Activated naive CD8-positive, alpha-beta T cell treated with anti-CD3 and anti-CD28 coated beads for 36 hours (primary cell): ENCODE data around the gene MCC. TPM values are rescaled to one million over a fixed set of nuclear protein-coding genes. Genes with fewer than 3 reads are reported as not detected.

ENCODE experiments used
- DNase-seq: peaks from one replicate; pipeline ENCODE4 v3.0.0; 2021
- H3K27ac Mint-ChIP-seq: one replicate; pipeline ENCODE4 v1.8.0; 2022; ENCODE audit warnings: mild to moderate bottlenecking, moderate library complexity, mixed read lengths
- H3K27me3 Mint-ChIP-seq: one replicate; pipeline ENCODE4 v1.8.0; 2022; ENCODE audit warnings: mild to moderate bottlenecking, mixed read lengths
- H3K36me3 Mint-ChIP-seq: one replicate; pipeline ENCODE4 v1.8.0; 2021; ENCODE audit warnings: mild to moderate bottlenecking, mixed read lengths
- H3K4me1 Mint-ChIP-seq: one replicate; pipeline ENCODE4 v1.8.0; 2021; ENCODE audit warnings: mixed read lengths
- H3K4me3 Mint-ChIP-seq: one replicate; pipeline ENCODE4 v1.8.0; 2022; ENCODE audit warnings: mild to moderate bottlenecking, moderate library complexity, mixed read lengths
- H3K9me3 Mint-ChIP-seq: one replicate; pipeline ENCODE4 v1.8.0; 2022; ENCODE audit warnings: mixed read lengths
- total RNA-seq, 2 experiments: library from RNA; stranded (reverse); gene quantifications; one replicate each; pipeline ENCODE4 v1.2.3, GENCODE V29; 2021

The MCC gene
- total RNA-seq, 2 experiments from 2014 or later: 2.4 to 2.9 TPM

DNA sequence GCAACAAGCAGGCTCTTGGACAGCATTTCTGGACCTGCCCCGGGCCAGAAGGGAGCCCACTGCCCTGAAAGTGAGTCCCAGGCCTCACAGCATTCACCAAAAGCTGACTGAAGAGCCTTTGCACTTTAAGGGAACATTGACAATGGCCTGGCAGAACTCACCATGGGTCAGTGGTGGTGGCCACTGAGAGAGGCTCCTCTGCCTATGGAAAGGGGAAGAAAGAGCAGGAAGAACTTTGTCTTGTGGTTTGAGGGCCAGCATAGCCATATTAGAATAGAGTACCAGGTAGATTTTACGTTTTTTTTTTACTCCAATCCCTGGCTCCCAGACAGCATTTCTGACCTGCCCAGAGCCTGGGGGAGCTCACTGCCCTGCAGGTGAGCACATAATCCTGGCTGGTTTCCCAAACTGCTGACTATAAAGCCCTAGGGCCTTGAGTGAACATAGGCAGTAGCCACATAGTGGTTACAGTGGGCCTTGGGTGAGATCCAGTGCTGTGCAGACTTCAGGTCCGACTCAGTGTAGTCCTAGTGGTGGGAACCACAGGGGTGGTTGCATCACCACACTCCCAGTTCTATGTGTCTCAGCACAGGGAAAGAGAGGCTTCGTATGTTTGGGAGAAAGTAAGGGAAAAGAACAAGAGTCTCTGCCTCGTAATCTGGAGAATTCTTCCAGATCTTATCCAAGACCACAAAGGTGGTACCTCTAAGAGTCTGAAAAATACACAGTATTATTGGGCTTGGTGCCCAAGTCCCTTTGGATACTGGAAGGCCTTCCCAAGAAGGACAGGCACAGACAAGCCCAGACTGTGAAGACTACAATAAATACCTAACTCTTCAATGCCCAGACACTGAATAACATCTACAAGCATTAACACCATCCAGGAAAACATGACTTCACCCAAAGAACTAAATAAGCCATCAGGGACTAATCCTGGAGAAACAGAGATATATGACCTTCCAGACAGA, 143.0 kb downstream of the MCC start:
- Mint-ChIP-seq H3K9me3 (no peaks in the 10 kb centered on the region), H3K36me3 (no peaks in the 10 kb centered on the region), H3K4me3 (no peak overlapping the region), H3K4me1 (no peaks in the 10 kb centered on the region), H3K27ac (no peak overlapping the region), H3K27me3 (peaks cover 19% of the 10 kb centered on the region)
- DNase-seq: no peak

DNA sequence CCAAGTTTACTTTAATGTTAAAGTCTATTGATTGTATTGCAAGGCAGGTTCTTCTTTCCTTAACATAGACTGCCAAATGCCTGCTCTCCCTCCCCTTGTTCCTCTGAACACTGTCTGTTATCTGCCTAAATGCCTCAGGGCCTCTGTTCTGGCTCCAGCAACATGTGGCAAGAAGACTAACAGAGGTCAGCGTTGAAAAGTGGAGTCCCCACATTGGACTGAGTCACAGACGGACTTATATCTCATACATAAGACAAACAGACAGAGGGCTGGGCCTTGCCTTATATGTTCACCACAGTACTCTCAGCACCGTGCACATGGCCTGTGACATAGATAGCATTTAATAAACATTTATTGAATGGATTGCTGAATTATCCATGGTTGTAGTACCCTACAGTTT, 144.9 kb downstream of the MCC start:
- no peak for DNase-seq
- H3K27ac Mint-ChIP-seq: no peak overlapping the region
- H3K4me3 Mint-ChIP-seq: no peak overlapping the region
- H3K36me3 Mint-ChIP-seq: no peaks in the 10 kb centered on the region
- H3K4me1 Mint-ChIP-seq: no peaks in the 10 kb centered on the region
- H3K9me3 Mint-ChIP-seq: no peaks in the 10 kb centered on the region
- H3K27me3 Mint-ChIP-seq: peaks cover 17% of the 10 kb centered on the region

DNA sequence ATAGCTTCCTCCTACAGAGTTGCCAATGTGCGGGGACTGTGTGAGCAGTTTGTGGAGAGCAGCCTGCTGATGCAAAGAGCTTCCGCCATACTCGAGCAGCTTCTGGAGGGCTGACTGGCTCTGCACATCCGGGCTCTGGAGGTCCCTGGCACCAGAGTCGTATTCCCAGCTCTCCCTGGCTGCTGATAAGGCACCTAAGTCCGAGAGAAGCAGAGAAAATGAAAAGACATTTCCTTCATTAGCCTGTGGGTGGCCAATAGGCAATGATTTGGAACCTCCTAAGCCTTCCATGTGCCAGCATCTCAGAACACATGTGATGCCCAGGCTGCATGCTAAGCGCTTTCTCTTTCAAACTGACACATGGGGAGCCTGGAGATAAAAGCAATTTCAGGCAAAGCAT, 147.7 kb downstream of the MCC start:
- Mint-ChIP-seq H3K4me3 (no peak overlapping the region), H3K36me3 (no peaks in the 10 kb centered on the region)

DNA sequence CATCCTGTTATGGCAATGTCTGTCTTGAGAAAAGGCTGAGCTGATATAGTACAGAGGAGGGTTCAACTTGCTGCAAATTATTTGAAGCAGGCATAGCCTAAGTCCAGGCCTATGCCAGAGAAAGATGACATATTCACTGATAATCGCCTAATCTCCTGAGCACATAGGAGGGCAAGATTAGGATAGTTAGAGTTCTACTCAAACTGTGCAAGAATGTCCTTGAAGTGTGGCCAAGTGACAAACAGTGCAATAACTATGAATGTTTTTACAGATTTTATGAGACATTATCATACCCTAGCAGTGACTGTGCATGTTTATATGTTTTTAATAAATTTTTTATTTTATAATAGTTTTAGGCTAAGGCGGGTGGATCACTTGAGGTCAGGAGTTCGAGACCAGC, 149.6 kb downstream of the MCC start:
- no peak for DNase-seq
- H3K4me3 Mint-ChIP-seq: no peak overlapping the region
- H3K27me3 Mint-ChIP-seq: peaks cover 30% of the 10 kb centered on the region
- H3K4me1 Mint-ChIP-seq: peaks cover 4% of the 10 kb centered on the region
- no peaks in the 10 kb centered on the region for H3K36me3 Mint-ChIP-seq
- no peaks in the 10 kb centered on the region for H3K9me3 Mint-ChIP-seq
- H3K27ac Mint-ChIP-seq: no peak overlapping the region

More for the DNA sequence above, 147.7 kb downstream of the MCC start:
- H3K4me1 Mint-ChIP-seq: no peaks in the 10 kb centered on the region
- H3K9me3 Mint-ChIP-seq: no peaks in the 10 kb centered on the region
- no peak overlapping the region for H3K27ac Mint-ChIP-seq
- DNase-seq: no peak
- H3K27me3 Mint-ChIP-seq: peaks cover 29% of the 10 kb centered on the region

DNA sequence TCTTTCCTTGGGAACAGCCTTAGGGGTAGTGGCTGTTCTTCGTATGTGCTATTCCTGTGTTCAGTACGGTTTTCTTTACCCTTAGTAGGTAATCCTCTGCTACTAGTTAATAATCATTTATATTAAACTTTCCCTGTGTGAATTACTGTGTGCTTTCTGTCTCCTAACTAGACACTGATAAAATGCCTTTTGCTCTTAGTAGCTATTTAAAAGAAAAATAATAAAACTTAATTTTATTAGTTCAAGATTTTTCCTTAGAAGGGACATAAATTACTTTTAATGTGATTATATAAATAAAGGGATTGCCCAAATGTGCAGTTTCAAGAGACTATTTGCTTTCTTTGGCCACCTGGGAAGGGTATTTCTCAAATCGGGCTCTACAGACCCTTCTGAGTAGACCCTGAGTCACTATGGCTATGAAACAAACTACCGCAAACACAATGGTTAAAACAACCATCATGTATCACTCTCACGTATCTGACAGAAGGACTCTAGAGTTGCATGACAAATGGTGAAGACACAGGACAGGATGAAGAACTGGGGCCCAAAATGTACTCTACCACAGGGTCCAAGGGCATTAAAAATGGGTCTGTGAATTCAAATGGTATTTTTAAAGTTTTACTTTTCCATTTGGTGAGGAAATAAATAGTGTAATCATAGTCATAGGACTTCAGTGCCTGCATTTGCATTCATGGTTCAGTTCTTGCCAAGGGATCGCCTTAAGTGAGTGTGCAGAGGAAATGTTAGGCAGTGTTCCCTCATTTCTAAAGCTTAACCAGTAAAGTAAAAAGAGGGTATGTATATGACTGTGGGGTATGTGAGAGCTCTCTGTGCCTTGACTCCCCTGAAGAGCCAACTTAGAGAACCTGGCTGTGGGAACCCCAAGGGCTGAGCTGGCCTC, 150.5 kb downstream of the MCC start:
- H3K27me3 Mint-ChIP-seq: peaks cover 25% of the 10 kb centered on the region
- H3K9me3 Mint-ChIP-seq: no peaks in the 10 kb centered on the region
- no peaks in the 10 kb centered on the region for H3K36me3 Mint-ChIP-seq
- peaks cover 4% of the 10 kb centered on the region for H3K4me1 Mint-ChIP-seq
- no peak overlapping the region for H3K27ac Mint-ChIP-seq
- H3K4me3 Mint-ChIP-seq: no peak overlapping the region
- DNase-seq: no peak

DNA sequence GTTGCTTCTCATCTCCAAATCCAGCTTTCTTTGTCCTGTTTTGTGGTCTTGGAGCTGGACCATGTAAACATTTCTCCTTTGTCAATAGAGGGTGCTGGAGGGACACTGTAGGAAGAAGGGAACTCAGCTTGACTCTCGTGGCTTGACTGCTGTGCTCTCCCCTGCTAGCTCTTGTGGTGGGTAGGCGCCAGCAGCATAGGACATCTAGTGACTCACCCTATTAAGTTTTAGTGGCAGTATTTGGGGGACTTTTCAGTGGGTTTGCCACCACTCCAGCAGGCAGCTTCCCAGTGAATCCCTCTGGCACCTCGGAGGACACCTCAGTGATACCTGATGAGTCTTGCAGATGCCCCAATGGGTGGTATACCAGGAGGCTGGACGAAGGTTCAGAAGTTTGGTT, 151.3 kb downstream of the MCC start:
- DNase-seq: no peak
- peaks cover 4% of the 10 kb centered on the region for H3K4me1 Mint-ChIP-seq
- no peak overlapping the region for H3K4me3 Mint-ChIP-seq
- H3K27ac Mint-ChIP-seq: no peak overlapping the region
- peaks cover 32% of the 10 kb centered on the region for H3K27me3 Mint-ChIP-seq
- H3K36me3 Mint-ChIP-seq: no peaks in the 10 kb centered on the region
- H3K9me3 Mint-ChIP-seq: no peaks in the 10 kb centered on the region

DNA sequence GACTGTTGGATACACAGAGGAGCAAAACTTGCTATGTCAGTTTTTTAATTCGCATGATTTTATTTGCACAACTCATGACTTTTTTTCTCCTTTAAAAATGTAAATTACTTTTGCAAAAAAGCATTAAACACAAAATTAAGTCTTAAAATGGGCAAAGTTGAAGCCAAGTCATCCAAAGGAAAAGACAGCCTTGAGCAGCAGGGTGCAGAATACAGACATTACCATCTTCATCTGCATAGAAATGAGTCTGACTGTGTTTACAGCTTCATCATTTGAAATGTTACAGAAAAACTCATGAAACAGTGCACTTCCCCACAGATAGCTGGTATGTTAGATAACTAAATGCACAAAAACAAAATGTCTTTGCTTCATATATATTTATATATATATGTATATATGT, 154.8 kb downstream of the MCC start:
- DNase-seq: no peak
- H3K4me1 Mint-ChIP-seq: peaks cover 14% of the 10 kb centered on the region
- H3K27ac Mint-ChIP-seq: no peak overlapping the region
- H3K27me3 Mint-ChIP-seq: peaks cover 26% of the 10 kb centered on the region
- H3K4me3 Mint-ChIP-seq: no peak overlapping the region
- no peaks in the 10 kb centered on the region for H3K9me3 Mint-ChIP-seq
- no peaks in the 10 kb centered on the region for H3K36me3 Mint-ChIP-seq

DNA sequence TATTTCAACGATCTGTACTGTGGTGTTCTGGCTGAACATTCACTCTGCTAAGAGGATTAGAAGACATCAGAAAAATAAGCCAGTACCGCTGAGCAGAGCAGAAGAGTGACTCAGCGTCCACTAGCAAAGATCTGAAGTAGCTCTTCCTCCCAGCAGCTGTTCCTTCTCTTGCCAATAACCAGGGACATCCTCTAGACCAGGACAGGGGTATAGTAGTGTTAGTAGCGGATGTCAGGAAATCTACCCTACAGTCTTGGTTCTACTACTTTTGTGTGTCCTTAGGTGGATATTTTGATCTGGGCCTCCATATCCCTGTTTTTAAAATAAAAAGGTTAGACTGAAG, 157.1 kb downstream of the MCC start:
- Mint-ChIP-seq H3K4me1 (peaks cover 14% of the 10 kb centered on the region), H3K9me3 (no peaks in the 10 kb centered on the region), H3K27ac (no peak overlapping the region), H3K4me3 (no peak overlapping the region), H3K27me3 (peaks cover 15% of the 10 kb centered on the region), H3K36me3 (no peaks in the 10 kb centered on the region)
- no peak for DNase-seq

DNA sequence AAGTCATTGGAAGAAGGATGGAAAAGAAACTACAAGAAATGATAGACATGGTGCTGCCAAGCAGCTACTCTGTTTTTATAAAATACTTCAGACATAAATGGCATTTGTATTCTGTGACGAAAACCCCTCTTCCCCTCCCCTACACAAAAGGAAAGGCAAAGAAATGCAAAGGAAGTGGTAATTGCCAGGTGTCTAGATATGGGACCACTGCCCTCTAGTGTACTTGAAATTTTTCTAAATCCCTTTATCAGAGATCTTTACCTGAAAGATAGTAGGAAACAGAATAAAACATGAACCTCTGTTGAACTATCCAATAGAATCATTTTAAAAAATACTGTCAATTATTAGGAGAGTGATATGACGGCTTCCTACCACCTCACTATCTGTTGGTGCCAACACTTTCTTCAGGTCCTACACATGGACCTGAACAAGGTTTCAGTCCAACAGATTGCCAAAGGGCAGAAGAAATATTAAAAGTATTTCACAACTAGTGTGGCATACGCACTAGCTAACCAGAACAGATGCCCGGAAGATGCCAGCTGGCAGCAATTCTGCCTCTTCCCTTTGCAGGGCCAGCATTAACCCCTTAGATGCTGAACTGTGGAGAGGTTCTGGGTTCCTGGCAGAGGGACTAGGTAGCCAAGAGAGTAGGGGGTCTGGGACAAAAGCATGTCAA, 157.6 kb downstream of the MCC start:
- no peak overlapping the region for H3K4me3 Mint-ChIP-seq
- H3K27me3 Mint-ChIP-seq: peaks cover 10% of the 10 kb centered on the region
- no peaks in the 10 kb centered on the region for H3K9me3 Mint-ChIP-seq
- H3K27ac Mint-ChIP-seq: no peak overlapping the region
- DNase-seq: no peak
- peaks cover 14% of the 10 kb centered on the region for H3K4me1 Mint-ChIP-seq
- no peaks in the 10 kb centered on the region for H3K36me3 Mint-ChIP-seq

DNA sequence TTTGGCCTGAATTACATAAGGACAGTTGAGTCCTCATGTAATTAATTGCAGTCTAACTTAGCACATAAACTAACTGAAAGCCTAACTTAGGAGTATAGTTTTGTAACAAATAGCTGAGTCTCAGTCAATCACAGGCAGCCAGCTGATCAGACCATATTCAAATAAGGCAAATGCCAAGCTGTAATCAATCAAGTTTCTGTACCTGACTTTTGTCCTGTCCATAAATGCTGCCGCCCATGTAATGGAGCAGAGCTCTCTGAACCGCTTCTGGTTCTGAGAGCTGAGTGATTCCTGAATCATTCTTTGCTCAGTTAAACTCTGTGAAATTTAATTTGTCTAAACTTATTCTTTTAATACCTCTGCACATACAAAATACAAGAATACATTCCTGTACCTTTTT, 158.3 kb downstream of the MCC start:
- Mint-ChIP-seq H3K36me3 (no peaks in the 10 kb centered on the region), H3K4me3 (no peak overlapping the region), H3K9me3 (no peaks in the 10 kb centered on the region), H3K27me3 (peaks cover 8% of the 10 kb centered on the region), H3K27ac (no peak overlapping the region), H3K4me1 (peaks cover 13% of the 10 kb centered on the region)
- DNase-seq: no peak

DNA sequence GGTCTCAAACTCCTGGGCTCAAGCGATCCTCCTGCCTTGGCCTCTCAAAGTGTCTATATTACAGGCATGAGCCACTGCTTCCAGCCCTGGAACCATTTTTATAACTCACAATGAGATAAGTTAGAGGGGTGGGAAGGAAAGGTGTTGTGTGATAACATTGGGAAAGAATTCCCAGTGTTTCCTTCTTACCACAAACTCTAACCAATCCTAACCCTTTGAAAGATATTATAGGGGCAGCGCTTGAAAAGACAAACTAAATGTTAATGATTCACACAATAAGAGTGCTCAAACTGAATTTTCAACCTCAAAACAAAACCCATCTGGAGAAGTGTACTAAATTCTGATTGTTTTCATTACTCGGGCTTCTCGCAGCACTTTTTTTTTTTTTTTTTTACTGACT, 163.2 kb downstream of the MCC start:
- H3K9me3 Mint-ChIP-seq: no peaks in the 10 kb centered on the region
- no peak overlapping the region for H3K4me3 Mint-ChIP-seq
- DNase-seq: no peak
- H3K27ac Mint-ChIP-seq: no peak overlapping the region
- no peaks in the 10 kb centered on the region for H3K36me3 Mint-ChIP-seq
- peaks cover 2% of the 10 kb centered on the region for H3K4me1 Mint-ChIP-seq
- no peaks in the 10 kb centered on the region for H3K27me3 Mint-ChIP-seq

DNA sequence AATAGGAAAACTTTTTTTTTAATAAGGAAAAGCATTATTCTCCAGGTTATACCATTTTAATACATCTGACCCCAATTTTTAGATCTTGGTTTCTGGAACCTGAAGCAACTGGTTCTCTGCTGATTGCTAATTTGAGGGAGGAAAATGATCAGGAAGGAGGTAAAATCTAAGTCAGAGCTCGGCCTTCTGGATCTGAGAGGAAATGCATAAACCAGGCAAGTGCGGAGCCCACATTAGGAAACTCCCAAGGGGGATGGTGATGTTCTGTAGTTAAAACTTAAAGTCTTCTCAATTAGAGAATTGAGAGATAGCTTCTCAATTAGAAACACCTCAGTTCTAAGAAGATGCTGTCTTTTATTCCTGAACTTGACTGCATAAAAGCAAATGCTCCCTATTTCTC, 167.0 kb downstream of the MCC start:
- H3K4me3 Mint-ChIP-seq: no peak overlapping the region
- H3K36me3 Mint-ChIP-seq: no peaks in the 10 kb centered on the region
- no peak overlapping the region for H3K27ac Mint-ChIP-seq
- H3K27me3 Mint-ChIP-seq: no peaks in the 10 kb centered on the region
- no peak for DNase-seq
- H3K4me1 Mint-ChIP-seq: peaks cover 2% of the 10 kb centered on the region
- H3K9me3 Mint-ChIP-seq: no peaks in the 10 kb centered on the region

DNA sequence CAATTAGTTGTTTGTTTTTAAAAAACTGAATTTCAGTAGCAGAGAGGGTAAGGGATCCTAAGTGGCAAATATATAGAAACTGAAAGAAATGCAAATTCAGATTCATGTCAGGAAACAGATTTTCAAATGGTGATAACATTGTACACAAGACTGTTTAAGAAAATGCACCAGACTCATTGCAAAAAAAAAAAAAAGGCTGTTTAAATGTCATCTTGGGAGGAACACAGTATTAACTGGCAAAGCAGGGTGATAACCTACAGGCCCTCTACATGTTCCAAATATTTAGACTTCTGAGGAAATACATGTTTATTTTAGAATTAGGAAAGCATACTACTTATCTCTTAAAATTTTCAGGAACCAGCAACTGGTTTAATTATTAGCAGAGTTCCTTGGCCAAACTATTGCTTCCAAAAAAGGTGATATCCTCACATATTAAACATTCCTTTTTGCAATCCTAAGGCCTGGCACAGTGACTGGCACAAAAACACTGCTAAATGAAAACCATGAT, 167.9 kb downstream of the MCC start:
- Mint-ChIP-seq H3K27ac (no peak overlapping the region), H3K9me3 (no peaks in the 10 kb centered on the region), H3K27me3 (no peaks in the 10 kb centered on the region), H3K36me3 (no peaks in the 10 kb centered on the region), H3K4me1 (peaks cover 2% of the 10 kb centered on the region), H3K4me3 (no peak overlapping the region)
- no peak for DNase-seq

DNA sequence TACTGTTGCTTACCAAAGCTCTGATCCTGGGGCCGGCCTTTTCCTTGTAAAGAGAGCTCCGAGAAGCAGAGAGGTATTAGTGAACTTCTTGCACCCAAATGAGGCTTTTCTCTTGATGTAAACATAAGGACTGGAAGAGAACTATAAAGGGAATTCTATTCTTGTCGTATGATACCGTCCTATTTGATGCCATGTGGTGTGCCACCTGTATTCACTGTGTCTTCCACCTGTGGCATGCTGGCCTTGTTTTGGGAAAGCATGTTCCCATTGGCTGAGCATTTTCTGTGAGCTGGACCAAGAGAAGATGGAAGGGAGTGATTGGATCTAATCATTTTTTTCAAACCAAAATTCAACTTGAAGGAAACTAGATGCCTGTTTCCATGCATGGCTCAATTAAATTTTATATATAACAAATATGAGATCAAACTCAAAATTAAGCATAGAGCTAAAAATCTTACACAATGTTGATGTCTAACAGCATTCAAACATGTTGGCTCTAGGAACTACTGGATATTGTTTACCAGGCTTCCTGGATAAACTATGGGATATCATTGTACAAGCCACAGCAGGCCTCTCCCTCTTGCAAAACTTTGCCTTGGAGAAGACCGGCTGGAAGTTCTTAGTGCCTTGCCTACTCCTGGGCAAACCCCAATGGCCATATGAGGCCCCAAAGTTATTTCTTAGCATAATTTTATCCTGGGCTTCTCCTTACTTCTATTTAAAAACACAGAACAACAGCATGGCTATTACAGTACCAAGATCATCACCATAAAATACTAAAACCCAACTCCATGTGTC, 168.8 kb downstream of the MCC start:
- H3K4me3 Mint-ChIP-seq: no peak overlapping the region
- no peaks in the 10 kb centered on the region for H3K9me3 Mint-ChIP-seq
- no peak for DNase-seq
- H3K36me3 Mint-ChIP-seq: no peaks in the 10 kb centered on the region
- peaks cover 2% of the 10 kb centered on the region for H3K4me1 Mint-ChIP-seq
- H3K27me3 Mint-ChIP-seq: no peaks in the 10 kb centered on the region
- H3K27ac Mint-ChIP-seq: no peak overlapping the region
